Activated CD4-positive, CD25-positive, alpha-beta regulatory T cell treated with anti-CD3 and anti-CD28 coated beads, Interleukin-2, amount 50 U/mL, for 24 hours (primary cell): ENCODE results near the gene ZBTB38.

Experiments
- ATAC-seq, 2 donors: fragments of 150-1000 bp; cut with Tn5 transposase; one replicate each; pipeline ENCODE4 v1.10.0; 2021; ENCODE audit warnings: mild to moderate bottlenecking in 1 of 2, moderate library complexity in 1 of 2

The ZBTB38 gene

DNA sequence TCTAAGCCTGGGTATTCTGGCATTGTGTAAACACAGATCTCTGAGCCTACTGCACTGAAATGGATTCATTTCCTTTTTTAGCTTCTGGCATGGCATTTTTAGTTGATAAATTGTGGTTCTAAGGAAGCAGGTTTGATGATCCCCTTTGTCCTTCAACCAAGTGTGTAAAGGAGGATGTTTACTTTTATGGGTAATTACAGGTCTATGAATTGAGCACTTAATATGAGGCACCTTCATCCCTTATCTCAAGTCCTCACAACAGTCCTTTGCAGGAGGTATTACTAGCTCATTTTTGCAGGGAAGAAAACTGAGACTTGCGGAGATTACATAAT is 30.8 kb upstream of the ZBTB38 start:
- no peak for ATAC-seq

GRCh38 chr3:141337991-141338390 is 30.3 kb upstream of the ZBTB38 start:
- no peak for ATAC-seq

- ATAC-seq = no peak
Observed at GRCh38 chr3:141338881-141339280, 29.4 kb upstream of the ZBTB38 start.

- ATAC-seq = no peak
Observed at GRCh38 chr3:141341536-141341935, 26.8 kb upstream of the ZBTB38 start.

GRCh38 chr3:141342386-141342785 is 25.9 kb upstream of the ZBTB38 start:
- no peak for ATAC-seq

DNA sequence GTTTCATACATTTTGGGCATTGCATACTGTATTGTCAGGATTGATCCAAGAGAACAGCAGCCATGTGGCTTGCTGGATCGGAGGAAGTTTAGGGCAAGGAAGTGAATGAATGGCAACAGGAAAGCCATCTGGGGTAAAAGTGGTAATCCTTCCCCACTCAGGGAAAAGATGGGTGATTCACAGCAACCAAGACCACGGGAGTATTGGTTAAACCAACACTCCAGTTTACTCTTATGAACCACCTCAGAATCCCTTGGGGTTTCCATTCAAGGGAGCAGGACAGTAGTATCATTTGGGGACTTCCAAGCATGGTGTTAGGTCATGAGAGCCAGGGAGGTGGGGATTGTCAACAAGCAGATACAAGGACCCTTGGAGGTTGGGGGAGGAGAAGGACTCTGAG is 25.2 kb upstream of the ZBTB38 start:
- ATAC-seq = no peak

GRCh38 chr3:141343865-141344271 is 24.4 kb upstream of the ZBTB38 start:
- ATAC-seq = no peak

DNA sequence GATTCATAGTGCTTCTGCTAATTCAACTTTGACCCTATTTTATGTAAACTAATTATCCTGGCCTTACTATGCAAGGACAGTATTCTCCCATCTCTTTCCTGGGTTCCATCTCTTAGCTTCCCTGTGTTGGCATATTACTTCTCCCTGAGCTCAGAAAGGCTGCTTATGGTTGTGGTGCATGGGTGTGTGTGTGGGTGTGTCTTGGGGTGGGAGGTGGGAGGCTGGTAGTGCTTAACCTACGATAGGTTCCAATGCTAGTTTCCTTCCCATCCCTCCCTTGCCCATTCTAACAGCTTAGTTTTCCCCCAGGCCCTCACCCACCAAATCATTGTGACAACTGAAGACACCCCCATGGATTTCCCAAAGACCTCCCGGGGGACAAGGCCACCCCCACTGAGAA is 22.8 kb upstream of the ZBTB38 start:
- ATAC-seq = no peak

- no peak for ATAC-seq
Observed at GRCh38 chr3:141346007-141346406, 22.3 kb upstream of the ZBTB38 start.

DNA sequence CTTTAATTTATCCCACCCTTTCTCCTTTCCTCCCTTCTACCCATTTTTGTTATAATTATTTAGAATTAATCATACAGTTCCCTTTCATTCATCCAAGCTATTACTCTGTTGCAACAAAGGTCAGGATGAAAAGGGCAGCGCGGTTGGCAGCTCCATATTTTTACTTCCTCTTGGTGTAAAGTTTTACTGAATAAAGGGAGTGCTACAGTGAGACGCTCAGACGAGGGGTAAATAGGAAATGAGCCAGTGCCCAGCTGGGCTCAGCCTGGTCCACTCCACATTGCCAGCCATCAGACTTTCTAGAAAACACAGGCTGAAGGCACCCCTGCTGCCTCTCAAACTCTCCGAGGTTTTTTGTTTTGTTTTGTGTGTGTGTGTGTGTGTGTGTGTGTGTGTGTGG is 21.9 kb upstream of the ZBTB38 start:
- ATAC-seq = no peak

GRCh38 chr3:141346839-141347238 is 21.5 kb upstream of the ZBTB38 start:
- ATAC-seq = no peak

GRCh38 chr3:141348837-141349236 is 19.5 kb upstream of the ZBTB38 start:
- no peak for ATAC-seq

GRCh38 chr3:141349711-141350110 is 18.6 kb upstream of the ZBTB38 start:
- no peak for ATAC-seq

GRCh38 chr3:141350666-141351065 is 17.6 kb upstream of the ZBTB38 start:
- no peak for ATAC-seq

DNA sequence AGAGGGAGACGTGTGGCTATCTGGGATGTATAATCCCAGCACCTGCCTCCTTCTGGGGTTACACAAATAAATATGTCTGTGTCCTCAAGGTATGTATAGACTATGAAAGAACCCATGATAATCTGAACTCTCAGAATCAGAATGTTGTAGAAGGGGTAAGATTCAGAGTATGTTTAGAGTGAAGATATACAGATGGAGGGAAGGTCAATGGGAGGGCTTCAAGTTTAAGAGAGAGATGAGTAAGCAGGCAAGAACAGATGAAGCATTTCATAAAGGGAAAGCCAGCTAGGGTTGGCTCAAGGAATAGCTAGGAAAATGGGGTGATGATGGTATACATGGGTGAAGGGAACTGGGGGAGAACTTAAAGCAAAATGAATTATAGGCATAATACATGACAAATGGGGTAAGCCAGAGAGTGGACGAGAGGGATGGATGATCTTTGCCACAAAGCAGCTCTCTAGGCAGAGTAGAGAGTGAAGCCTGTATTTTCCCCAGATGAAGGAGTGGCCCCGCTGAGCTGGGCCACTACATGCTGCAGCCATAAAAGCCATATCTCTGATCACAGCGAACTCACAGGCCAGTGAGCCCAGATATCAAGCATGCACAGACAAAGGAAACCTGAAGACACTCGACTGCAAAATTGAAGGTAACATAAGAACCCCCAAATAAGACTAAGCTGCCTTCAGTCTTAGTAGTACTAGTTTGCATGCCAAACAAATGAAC is 15.9 kb upstream of the ZBTB38 start:
- ATAC-seq = no peak

DNA sequence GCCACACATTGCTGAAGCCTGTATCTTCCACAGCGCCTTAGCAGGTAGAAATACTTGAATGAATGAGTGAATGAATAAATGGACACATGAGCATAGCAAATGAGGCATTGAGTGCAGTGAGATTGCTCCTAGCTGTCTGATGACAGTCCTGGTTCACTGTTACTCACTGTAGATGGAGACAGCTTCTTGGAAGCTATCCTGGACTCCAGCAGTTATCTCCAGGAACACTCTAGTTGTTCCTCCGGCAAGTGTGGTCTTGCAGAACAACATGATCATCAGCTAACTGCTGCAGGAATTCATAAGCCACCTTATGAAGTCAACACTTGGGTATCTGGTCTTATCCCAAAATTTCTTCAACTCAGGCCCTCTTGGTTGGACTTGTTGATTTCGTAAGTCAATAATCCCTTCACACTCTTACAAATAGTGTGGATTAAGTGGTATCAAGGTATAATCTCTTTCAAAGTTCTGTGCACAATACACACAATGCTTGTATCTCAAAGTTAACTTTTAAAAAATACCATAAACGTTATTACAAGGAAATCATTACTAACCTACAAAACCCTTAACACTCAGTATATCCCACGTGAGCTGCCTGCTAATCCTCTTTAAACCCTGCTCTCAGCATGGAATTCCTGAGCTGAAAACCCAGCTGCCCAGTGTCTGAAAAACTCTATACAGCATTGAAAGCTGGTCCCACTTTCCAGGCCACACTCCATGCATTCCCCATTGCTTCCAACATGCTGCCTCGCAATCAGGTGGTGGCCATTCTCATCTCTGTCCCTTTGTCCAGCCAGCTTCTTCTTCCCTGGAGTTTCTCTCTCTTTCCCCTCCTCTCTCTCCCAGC is 14.4 kb upstream of the ZBTB38 start:
- no peak for ATAC-seq

GRCh38 chr3:141354517-141354916 is 13.8 kb upstream of the ZBTB38 start:
- ATAC-seq = no peak

GRCh38 chr3:141355242-141355641 is 13.1 kb upstream of the ZBTB38 start:
- no peak for ATAC-seq

- ATAC-seq = no peak
Observed at GRCh38 chr3:141356046-141356445, 12.3 kb upstream of the ZBTB38 start.

- peak; percentile 53 to 56 for ATAC-seq
Observed at GRCh38 chr3:141360888-141361598, 7.3 kb upstream of the ZBTB38 start.

DNA sequence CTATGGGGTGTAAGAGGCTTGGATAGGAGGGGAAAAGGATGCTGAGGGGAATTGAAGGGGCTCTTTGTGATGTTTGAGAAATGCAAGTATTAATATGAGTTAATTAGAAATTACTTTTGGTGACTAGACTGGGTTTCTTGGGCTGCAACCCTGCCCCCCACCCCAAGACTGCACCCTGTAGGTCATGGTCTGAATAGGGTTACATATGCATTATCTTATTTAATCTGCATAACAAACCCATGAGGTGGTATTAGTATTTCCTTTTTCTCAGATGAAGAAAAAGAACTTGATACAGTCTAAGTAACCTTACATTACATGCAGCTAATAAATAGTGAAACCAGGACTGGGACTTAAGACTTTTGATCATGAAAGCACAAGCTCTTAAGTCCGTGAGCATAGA is 5.6 kb upstream of the ZBTB38 start:
- ATAC-seq = no peak

GRCh38 chr3:141365201-141365600 is 3.1 kb upstream of the ZBTB38 start:
- no peak for ATAC-seq

DNA sequence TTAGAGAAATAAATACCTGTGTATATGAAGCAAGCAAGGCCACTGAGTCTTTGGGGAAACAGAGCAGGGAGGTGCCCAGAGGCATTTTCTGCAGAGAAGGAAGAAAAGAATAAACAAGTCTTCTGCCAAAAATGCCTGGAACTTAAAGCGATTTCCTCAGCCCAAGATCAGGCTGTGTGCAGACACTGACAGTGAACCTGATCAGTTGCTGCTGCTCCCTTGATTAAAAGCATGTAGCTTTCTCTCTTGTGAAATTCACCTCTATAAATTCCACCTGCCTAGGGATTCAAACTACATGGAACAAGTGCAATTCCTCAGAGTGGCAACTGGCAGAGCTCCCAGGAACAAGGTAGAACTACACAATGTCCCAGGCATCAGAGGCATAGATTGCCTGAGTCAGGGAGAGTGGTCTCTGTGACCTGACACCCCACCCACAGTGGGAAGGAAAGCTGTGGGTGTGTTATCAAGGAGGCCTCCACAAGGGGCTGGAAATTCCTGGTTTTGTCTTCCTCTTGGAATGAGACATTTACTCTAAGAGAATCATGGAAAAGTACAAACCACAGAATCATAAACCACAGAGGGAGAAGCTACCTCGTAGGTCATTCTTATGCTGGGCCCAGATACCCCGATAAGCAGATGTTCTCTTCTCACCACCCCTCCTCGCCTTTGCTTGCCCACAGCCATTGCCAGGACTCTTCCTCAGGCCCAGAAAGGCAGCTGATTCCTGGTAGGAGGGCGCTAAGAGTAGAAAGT is 1.8 kb upstream of the ZBTB38 start:
- no peak for ATAC-seq
